DMS153 treated with DMSO at 0.1 percent for 48 hours (cell line): ENCODE measurements around the gene ATP11B.

Source experiments
- DNase-seq: peaks from one replicate; lab custom pipeline; 2025; ENCODE audit not compliant: unreplicated experiment; lab: John Stamatoyannopoulos, UW

ATP11B gene

GRCh38 chr3:182908471-182908870 lies 115.2 kb downstream of the ATP11B start:
- no peak for DNase-seq

- no peak for DNase-seq
Measured at GRCh38 chr3:182909318-182910040, 116.2 kb downstream of the ATP11B start.

GRCh38 chr3:182910936-182911781 lies 117.9 kb downstream of the ATP11B start:
- DNase-seq = no peak

- DNase-seq = peak; percentile 7
Measured at GRCh38 chr3:182911782-182912111, 118.4 kb downstream of the ATP11B start.

GRCh38 chr3:182912474-182912873 lies 119.2 kb downstream of the ATP11B start:
- DNase-seq = no peak

- DNase-seq = peak; percentile 43
Measured at GRCh38 chr3:182913889-182914288, 120.6 kb downstream of the ATP11B start.

GRCh38 chr3:182914341-182914740 lies 121.0 kb downstream of the ATP11B start:
- no peak for DNase-seq

- no peak for DNase-seq
Measured at GRCh38 chr3:182917134-182917533, 123.8 kb downstream of the ATP11B start.

GRCh38 chr3:182919866-182920357 lies 126.6 kb downstream of the ATP11B start:
- DNase-seq = no peak

- no peak for DNase-seq
Measured at GRCh38 chr3:182920515-182921084, 127.3 kb downstream of the ATP11B start.

- DNase-seq = no peak
Measured at GRCh38 chr3:182921665-182922355, 128.5 kb downstream of the ATP11B start.

- DNase-seq = no peak
Measured at GRCh38 chr3:182925330-182925943, 132.1 kb downstream of the ATP11B start.

GRCh38 chr3:182925944-182926337 lies 132.6 kb downstream of the ATP11B start:
- DNase-seq = no peak

- no peak for DNase-seq
Measured at GRCh38 chr3:182935803-182936202, 142.5 kb downstream of the ATP11B start.

- DNase-seq = no peak
Measured at GRCh38 chr3:182936239-182936917, 143.1 kb downstream of the ATP11B start.

GRCh38 chr3:182936918-182937285 lies 143.6 kb downstream of the ATP11B start:
- no peak for DNase-seq

GRCh38 chr3:182937293-182938051 lies 144.2 kb downstream of the ATP11B start:
- DNase-seq = peak; percentile 18

- DNase-seq = no peak
Measured at GRCh38 chr3:182940266-182940808, 147.0 kb downstream of the ATP11B start.

GRCh38 chr3:182941719-182942118 lies 148.4 kb downstream of the ATP11B start:
- DNase-seq = no peak
